Endothelial cell of umbilical vein (primary cell): ENCODE measurements around the gene HP. TPM values are rescaled to one million over a fixed set of nuclear protein-coding genes. Genes with fewer than 3 reads are reported as not detected.

Experiments
- BruUV-seq: library from RNA; stranded (reverse); fragments of 400-500 nt; replicated peaks from 2 replicates; lab custom pipeline; 2021; lab: Mats Ljungman, UMichigan
- CTCF ChIA-PET: fragments of 300-600, 350-600 bp; sonication (Branson Sonifier 250); formaldehyde crosslinking; loops from one replicate; lab custom pipeline; 2021; ENCODE audit warnings: antibody characterized with exemption, inconsistent platforms; lab: Charles Lee
- POLR2A ChIA-PET: fragments of 300-600, 350-600 bp; sonication (Branson Sonifier 250); formaldehyde crosslinking; loops from one replicate; lab custom pipeline; 2021; ENCODE audit warnings: antibody characterized with exemption, inconsistent platforms; lab: Charles Lee
- DNase-seq: peaks from one replicate; pipeline ENCODE4 v3.0.0-alpha.2; 2011; ENCODE audit warnings: low read depth, low spot score
- FAIRE-seq: peaks from 2 replicates; lab custom pipeline; 2011; peaks lifted over from hg19 to GRCh38; lab: Jason Lieb, UNC
- H2AFZ ChIP-seq: 2 replicates; pipeline ENCODE4 v1.6.0; 2012; ENCODE audit warnings: low read depth, low read length, control low read depth, inconsistent platforms
- H3K27ac ChIP-seq: 2 replicates; pipeline ENCODE4 v1.5.1; 2011; ENCODE audit warnings: low read depth, mild to moderate bottlenecking, control low read depth, low read length, moderate library complexity; ENCODE audit not compliant: insufficient read depth
- H3K27me3 ChIP-seq, 2 experiments: 2 replicates each; pipeline versions ENCODE4 v1.6.0 to v1.6.1; 2011; ENCODE audit warnings: low read length in 2 of 2, mixed read lengths in 1 of 2; ENCODE audit not compliant: control insufficient read depth in 2 of 2, insufficient read depth in 2 of 2
- H3K36me3 ChIP-seq, 2 experiments: 2 replicates in 1 of 2; 3 replicates in 1 of 2; pipeline ENCODE4 v1.5.1; 2011; ENCODE audit warnings: low read length in 2 of 2, mild to moderate bottlenecking in 1 of 2, moderate library complexity in 1 of 2; ENCODE audit not compliant: control insufficient read depth in 2 of 2, insufficient read depth in 2 of 2; ENCODE audit errors: extremely low read depth in 1 of 2
- H3K4me1 ChIP-seq: 3 replicates; pipeline ENCODE4 v1.5.1; 2011; ENCODE audit warnings: mild to moderate bottlenecking, low read length; ENCODE audit not compliant: control insufficient read depth, insufficient read depth; ENCODE audit errors: extremely low read depth
- H3K4me2 ChIP-seq: 2 replicates; pipeline ENCODE4 v1.6.1; 2011; ENCODE audit warnings: low read length, control low read depth, mixed read lengths; ENCODE audit not compliant: insufficient read depth
- H3K4me3 ChIP-seq, 3 experiments: fragments of 200-600 bp in 1 of 3; sonication (generic), shearing (Covaris generic) in 1 of 3; replicated peaks in 1 of 3; 2 replicates each; pipeline ENCODE4 v1.5.1; 2011 to 2016; ENCODE audit warnings: control low read depth in 3 of 3, low read length in 3 of 3, mild to moderate bottlenecking in 2 of 3, inconsistent platforms in 1 of 3, low read depth in 1 of 3, moderate library complexity in 1 of 3; ENCODE audit not compliant: insufficient read depth in 1 of 3
- H3K79me2 ChIP-seq: 2 replicates; pipeline ENCODE4 v1.6.0; 2012; ENCODE audit warnings: low read length, inconsistent platforms; ENCODE audit not compliant: control insufficient read depth, insufficient read depth
- H3K9ac ChIP-seq: replicated peaks from 2 replicates; pipeline ENCODE3; 2011; ENCODE audit warnings: low read length, control low read depth; ENCODE audit not compliant: insufficient read depth; ENCODE audit errors: extremely low read depth
- H3K9me1 ChIP-seq: replicated peaks from 3 replicates; pipeline ENCODE4 v1.6.0; 2011; ENCODE audit warnings: mild to moderate bottlenecking, low read length; ENCODE audit not compliant: control insufficient read depth, insufficient read depth; ENCODE audit errors: extremely low read depth
- H3K9me3 ChIP-seq: replicated peaks from 2 replicates; pipeline ENCODE4 v1.5.1; 2012; ENCODE audit warnings: low read length, inconsistent platforms; ENCODE audit not compliant: control insufficient read depth, insufficient read depth
- H4K20me1 ChIP-seq: replicated peaks from 2 replicates; pipeline ENCODE3; 2011; ENCODE audit warnings: mild to moderate bottlenecking, low read length; ENCODE audit not compliant: control insufficient read depth, insufficient read depth; ENCODE audit errors: extremely low read depth
- CTCF ChIP-seq, 2 donors: IDR thresholded peaks; 1 replicate in 1 of 2; 2 replicates in 1 of 2; pipeline ENCODE4 v1.5.1; 2011; ENCODE audit warnings: low read length in 2 of 2, mild to moderate bottlenecking in 2 of 2, moderate library complexity in 2 of 2, control low read depth in 1 of 2, inconsistent platforms in 1 of 2, low read depth in 1 of 2; ENCODE audit not compliant: insufficient read depth in 1 of 2; ENCODE audit errors: extremely low read depth in 1 of 2
- FOS ChIP-seq: IDR thresholded peaks from 2 replicates; pipeline ENCODE4 v1.6.1; 2011; ENCODE audit warnings: mild to moderate bottlenecking, low read length, moderate library complexity, borderline replicate concordance; ENCODE audit not compliant: insufficient read depth
- JUN ChIP-seq: IDR thresholded peaks from 2 replicates; pipeline ENCODE4 v1.6.1; 2011; ENCODE audit warnings: borderline replicate concordance, low read depth; ENCODE audit not compliant: insufficient read length, insufficient read depth
- dilution Hi-C: fragments of 300-500 bp; cut with MboI; formaldehyde crosslinking; loops from one replicate; pipeline ENCODE4 v1.15.0; 2019; ENCODE audit warnings: low sequenced_read_pairs; ENCODE audit not compliant: extremely low pct_ligation_motif_present
- intact Hi-C: fragments of 100-400 bp; cut with micrococcal nuclease; formaldehyde crosslinking; loops from one replicate; pipeline ENCODE4 v1.10.0; 2022
- polyA plus RNA-seq, 4 experiments: library from polyadenylated mRNA; depleted of rRNA in 3 of 4; stranded (reverse) in 3 of 4; unstranded in 1 of 4; fragments of >200 nt; gene quantifications; 2 replicates each; pipeline versions ENCODE4 v1.2.1 to v1.2.3, GENCODE V29; 2011 to 2012; ENCODE audit warnings: missing spikeins in 1 of 4
- total RNA-seq: library from RNA; stranded (reverse); gene quantifications from 2 replicates; pipeline ENCODE4 v1.2.3, GENCODE V29; 2021

The HP gene
- total and polyA plus RNA-seq, 2 donors (not counting 3 experiments of a cell fraction or from before 2014, with no cell fraction given), result not detected

- DNase-seq, result peak; percentile 39
- dilution Hi-C loops, result no loop called here
- no peaks in the 10 kb centered on the region for H3K79me2 ChIP-seq
These were observed 12.4 kb downstream of the HP start for GRCh38 chr16:72066747-72067146.

More at GRCh38 chr16:72066747-72067146, 12.4 kb downstream of the HP start:
- Histone ChIP-seq H3K27ac (no peak overlapping the region), H3K36me3 (no peaks in the 10 kb centered on the region), H3K9ac (no peak overlapping the region), H3K4me1 (no peaks in the 10 kb centered on the region), H3K4me3 (no peak overlapping the region), H3K9me3 (no peaks in the 10 kb centered on the region), H3K27me3 (peaks cover 0 to 1% of the 10 kb centered on the region in 2 experiments), H3K4me2 (no peak overlapping the region), H4K20me1 (no peaks in the 10 kb centered on the region), H2AFZ (no peak overlapping the region), H3K9me1 (no peaks in the 10 kb centered on the region)
- no TSS peak for BruUV-seq
- CTCF ChIA-PET, result interaction anchor here (0.7 to 2.6 kb wide), 15 partner anchors 11 to 1890 kb away, joined by 3 to 16 read pairs (median 4); partner anchors contain the start of genes DHX38 and TXNL4B
- TF ChIP-seq FOS, result no peak
- no peak for TF ChIP-seq JUN
- peak; percentile 36 to 52 for TF ChIP-seq CTCF (IDR thresholded peaks at IDR 0.05; ENCODE audit: extremely low read depth in 1 of 2, insufficient read depth in 1 of 2, low read depth in 1 of 2, low read length in 2 of 2)
- no peak for FAIRE-seq
- POLR2A ChIA-PET, result no interaction called here
- intact Hi-C loops, result loop anchor here (1.0 to 10.0 kb wide), 3 partner anchors 27 to 1888 kb away; partner anchors contain the start of genes DHX38 and TXNL4B
